ENCODE measurements around the gene TRPV2.
"Not testable (repeated sequence)": the region's sequence is repeated elsewhere in the genome, so short reads cannot be mapped to it uniquely, and the experiment has no call there.

Gene TRPV2

GRCh38 chr17:16415031-16415924 lies at the start of gene TRPV2:
TRPV2 (plus strand) TSS chr17:16415571; CDS start chr17:16417669, 2,098 bp downstream.
- DNase-seq (ENCODE audit: low read depth, low spot score): no peak

- DNase-seq (ENCODE audit: low read depth, low spot score): peak; percentile 48
Measured at GRCh38 chr17:16371742-16372141, 43.6 kb upstream of the TRPV2 start.

GRCh38 chr17:16374146-16374938 lies 41.0 kb upstream of the TRPV2 start:
- no peak for DNase-seq (ENCODE audit: low read depth, low spot score)

DNA sequence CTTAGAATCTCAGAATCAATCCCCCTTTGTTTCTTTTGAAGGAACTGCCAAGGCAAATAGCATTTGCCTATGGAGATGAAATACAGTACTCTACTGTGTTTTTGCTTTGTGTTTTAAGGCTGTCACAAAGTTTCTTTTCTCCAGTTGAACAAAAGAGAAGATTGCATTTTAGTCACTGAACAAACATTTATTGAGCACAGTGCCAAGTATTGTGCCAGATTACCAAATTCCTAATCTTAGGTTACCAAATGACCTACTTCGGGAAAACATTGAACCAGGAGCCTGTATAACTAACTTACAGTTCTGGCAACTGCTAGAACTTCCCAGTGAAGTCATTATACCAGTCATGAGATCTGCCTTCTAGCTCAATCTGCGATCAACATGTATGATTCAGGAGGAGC lies 37.4 kb upstream of the TRPV2 start:
- no peak for DNase-seq (ENCODE audit: low read depth, low spot score)

DNA sequence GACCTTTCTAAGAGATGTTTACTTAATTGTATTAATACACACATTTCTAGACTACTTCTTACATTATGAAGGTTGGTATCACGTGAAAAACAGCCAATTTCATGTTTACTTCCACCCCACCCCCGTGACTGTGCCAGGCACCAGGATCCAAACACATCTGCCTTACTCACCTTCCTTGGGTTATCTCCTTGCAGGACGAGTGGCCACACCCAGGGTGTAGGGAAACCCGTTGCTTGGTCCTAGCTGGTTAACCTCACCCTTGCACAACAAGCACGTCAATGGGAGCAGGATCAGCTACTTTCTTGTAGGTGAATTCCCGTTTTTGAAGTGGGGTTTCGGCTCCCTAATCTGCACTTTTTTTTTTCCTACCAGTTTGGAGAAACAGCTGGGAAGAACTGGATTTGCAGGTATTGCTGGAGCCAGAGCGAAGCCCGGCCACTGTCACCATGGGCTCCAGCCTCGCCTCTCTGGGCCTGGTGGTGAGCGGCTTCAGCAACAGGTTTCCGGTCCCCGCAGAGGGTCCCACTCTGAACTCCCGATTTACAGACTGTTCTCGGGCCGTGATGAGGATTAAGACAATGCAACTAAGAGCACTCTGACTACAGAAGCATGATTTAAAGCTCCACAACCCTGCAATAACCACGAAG lies 36.6 kb upstream of the TRPV2 start:
- no peak for DNase-seq (ENCODE audit: low read depth, low spot score)

DNA sequence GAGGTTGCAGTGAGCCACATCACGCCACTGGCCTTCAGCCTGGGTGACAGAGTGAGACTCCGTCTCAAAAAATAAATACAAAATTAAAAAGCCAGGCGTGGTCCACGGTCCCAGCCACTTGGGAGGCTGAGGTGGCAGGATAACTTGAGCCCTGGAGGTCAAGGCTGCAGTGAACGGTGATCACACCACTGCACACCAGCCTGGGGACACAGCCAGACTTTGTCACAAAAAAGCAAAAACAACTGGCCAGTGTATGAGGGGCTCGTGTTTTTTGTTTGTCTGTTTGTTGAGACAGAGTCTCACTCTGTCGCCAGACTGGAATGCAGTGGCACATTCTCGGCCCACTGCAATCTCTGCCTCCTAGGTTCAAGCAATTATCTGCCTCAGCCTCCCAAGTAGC lies 35.7 kb upstream of the TRPV2 start:
- DNase-seq (ENCODE audit: low read depth, low spot score): no peak

- peak; percentile 96 for DNase-seq (ENCODE audit: low read depth, low spot score)
Measured at GRCh38 chr17:16380640-16381495, 34.5 kb upstream of the TRPV2 start, which contains the start of gene UBB. UBB (plus strand) TSS chr17:16381091; CDS start chr17:16381908, 817 bp downstream.

DNA sequence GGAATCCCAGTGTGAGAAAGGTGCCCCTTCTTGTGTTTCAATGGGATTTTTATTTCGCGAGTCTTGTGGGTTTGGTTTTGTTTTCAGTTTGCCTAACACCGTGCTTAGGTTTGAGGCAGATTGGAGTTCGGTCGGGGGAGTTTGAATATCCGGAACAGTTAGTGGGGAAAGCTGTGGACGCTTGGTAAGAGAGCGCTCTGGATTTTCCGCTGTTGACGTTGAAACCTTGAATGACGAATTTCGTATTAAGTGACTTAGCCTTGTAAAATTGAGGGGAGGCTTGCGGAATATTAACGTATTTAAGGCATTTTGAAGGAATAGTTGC lies 33.9 kb upstream of the TRPV2 start:
- no peak for DNase-seq (ENCODE audit: low read depth, low spot score)

DNA sequence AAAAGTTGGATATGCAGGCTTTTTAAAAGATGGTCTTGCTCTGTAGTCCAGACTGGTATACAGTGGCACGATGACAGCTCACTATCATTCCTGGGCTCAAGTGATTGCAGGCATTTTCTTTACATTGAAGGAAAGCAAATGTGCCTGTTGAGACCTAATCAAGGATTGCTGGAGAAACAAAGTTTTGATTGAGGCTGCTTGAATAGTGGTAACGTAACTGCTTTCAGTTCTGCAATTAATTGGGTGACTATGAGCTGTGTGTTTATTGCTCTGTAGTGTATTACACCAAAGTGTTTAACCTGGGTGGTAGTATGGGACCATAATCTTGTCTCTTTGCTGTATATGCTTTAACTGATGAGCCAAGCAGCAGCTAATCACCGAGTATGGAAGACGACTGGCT lies 32.2 kb upstream of the TRPV2 start:
- DNase-seq (ENCODE audit: low read depth, low spot score): no peak

- DNase-seq (ENCODE audit: low read depth, low spot score): no peak
Measured at GRCh38 chr17:16383772-16384287, 31.5 kb upstream of the TRPV2 start.

DNA sequence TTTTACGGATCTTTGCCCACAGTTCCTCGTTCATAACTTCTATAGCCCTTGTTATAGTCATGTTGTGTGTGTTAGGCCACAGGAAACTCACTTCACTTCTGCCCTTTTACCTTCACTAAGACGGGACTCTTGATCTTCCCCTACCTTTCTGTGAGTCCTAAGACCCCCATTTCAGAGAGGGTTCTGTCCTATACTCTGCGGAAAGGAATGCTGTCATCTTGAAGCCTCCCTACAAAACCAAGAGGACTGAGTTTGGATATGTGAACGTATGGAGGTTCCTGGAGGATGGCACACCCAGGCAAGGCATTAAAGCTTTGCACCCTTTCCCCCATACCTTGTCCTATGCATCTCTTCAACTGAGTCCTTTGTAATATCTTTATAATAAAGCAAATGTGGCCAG lies 30.8 kb upstream of the TRPV2 start:
- DNase-seq (ENCODE audit: low read depth, low spot score): no peak

- not testable (repeated sequence) for DNase-seq (ENCODE audit: low read depth, low spot score)
Measured at GRCh38 chr17:16386126-16386507, 29.3 kb upstream of the TRPV2 start.

GRCh38 chr17:16391451-16391850 lies 23.9 kb upstream of the TRPV2 start:
- DNase-seq (ENCODE audit: low read depth, low spot score): no peak

GRCh38 chr17:16392491-16392890 lies 22.9 kb upstream of the TRPV2 start:
- not testable (repeated sequence) for DNase-seq (ENCODE audit: low read depth, low spot score)

GRCh38 chr17:16395887-16396286 lies 19.5 kb upstream of the TRPV2 start:
- not testable (repeated sequence) for DNase-seq (ENCODE audit: low read depth, low spot score)

GRCh38 chr17:16396693-16397092 lies 18.7 kb upstream of the TRPV2 start:
- DNase-seq (ENCODE audit: low read depth, low spot score): not testable (repeated sequence)

- no peak for DNase-seq (ENCODE audit: low read depth, low spot score)
Measured at GRCh38 chr17:16398270-16399267, 16.8 kb upstream of the TRPV2 start.

DNA sequence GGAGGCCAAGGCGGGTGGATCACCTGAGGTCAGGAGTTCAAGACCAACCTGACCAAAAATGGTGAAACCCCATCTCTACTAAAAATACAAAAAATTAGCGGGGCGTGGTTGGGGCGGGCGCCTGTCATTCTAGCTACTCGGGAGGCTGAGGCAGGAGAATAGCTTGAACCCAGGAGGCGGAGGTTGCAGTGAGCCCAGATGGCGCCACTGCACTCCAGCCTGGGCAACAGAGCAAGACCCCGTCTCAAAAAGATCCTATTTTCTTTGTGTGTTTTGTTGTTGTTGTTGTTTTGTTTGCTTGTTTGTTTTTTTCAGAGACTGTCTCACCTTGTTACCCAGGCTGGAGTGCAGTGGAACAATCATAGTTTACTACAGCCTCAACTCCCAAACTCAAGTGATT lies 11.5 kb upstream of the TRPV2 start:
- DNase-seq (ENCODE audit: low read depth, low spot score): not testable (repeated sequence)

GRCh38 chr17:16406742-16407674 lies 8.4 kb upstream of the TRPV2 start:
- no peak for DNase-seq (ENCODE audit: low read depth, low spot score)
